Mesenteric fat pad (tissue), 1 donor: Measurements from ENCODE around the gene ATL3. TPM values are rescaled to one million over a fixed set of nuclear protein-coding genes. Genes with fewer than 3 reads are reported as not detected.
"Not testable (repeated sequence)": the region's sequence is repeated elsewhere in the genome, so short reads cannot be mapped to it uniquely, and the experiment has no call there.

ENCODE experiments used
- DNase-seq: peaks from one replicate; pipeline ENCODE4 v3.0.0-alpha.2; 2020; ENCODE audit warnings: low spot score
- total RNA-seq: library from RNA; stranded (reverse); fragmentation: NEBNext Ultra II Directional; extraction: Animal tissue kit (Norgen Biotek cat#: 25700); gene quantifications from one replicate; pipeline ENCODE4 v1.2.1, GENCODE V29; 2021
- donor health status: DM: yes; HTN: yes; CAD: no.

The ATL3 gene
- total RNA-seq, 1 donor from 2014 or later = 123 TPM

DNA sequence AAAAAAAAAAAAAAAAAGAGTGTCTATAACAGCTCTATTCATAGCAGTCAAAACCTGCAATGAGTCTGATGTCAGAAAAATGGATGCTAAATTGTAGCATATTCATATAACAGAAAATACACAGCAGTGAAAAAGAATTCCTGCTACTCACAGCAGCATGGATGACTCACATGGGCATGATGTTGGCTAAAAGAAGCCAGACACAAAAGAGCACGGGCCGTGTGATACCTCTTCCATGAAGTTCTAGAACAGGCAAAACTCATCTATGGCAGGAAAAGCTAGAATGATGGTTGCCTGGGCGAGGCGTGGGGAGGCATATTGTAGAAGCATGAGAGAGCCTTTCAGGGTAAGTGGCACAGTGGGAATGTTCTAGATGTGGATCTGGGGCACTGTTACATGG is 75.9 kb downstream of the ATL3 start:
- no peak for DNase-seq

DNA sequence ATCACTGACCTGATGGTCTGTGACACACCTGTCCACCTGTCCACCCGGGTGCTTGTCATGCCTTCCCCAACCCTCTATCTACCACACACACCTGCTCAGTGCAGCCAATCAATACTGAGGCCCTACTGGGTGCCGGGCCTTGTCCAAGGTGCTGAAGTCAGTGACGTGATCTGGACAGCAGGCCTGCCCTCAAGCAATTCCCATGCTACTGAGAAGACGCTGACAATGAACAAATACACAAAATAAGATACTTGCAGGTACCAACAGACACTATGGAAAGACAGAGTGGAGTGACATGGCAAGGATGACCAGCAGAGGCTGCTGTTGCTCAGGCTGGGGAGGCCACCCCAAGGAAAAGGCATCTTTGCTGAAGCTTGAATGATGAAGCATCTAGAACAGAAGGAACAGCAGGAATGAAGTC is 78.2 kb downstream of the ATL3 start:
- DNase-seq = no peak

DNA sequence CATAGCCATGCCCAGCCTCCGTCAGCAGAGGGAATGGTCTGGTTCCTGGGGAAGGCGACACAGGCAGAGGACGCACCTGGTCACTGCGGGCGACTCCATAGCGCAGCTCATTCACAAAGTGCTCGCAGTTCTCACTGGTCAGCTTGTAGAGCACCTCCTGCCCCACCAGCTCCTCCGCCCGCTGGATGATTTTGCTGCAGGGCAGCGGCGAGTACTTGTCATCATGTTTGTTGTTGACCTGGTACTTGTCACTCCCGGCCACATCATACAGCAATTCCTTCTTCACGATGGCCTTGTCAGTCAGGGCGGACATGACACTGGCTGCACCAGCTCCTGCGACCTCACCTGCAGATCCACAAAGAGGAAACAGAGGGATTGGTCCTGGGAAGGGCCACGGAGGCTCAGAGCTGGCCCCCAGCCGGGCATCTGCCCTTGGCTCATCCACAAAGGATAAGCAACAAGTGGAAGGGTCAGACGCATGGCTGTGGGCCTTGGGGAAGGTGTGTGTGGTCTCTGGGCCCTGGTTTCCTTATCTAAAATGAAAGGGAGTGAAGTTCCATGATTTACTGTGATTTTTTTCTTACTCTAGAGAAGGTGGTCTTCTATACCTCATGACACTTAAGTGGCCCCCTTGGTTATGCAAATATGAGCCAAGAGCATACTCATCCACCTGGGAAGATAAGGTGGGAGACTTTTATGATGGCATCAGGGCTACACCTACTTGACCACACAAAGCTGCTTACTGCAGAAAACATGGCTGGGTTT is 81.0 kb downstream of the ATL3 start:
- DNase-seq = peak; percentile 75

DNA sequence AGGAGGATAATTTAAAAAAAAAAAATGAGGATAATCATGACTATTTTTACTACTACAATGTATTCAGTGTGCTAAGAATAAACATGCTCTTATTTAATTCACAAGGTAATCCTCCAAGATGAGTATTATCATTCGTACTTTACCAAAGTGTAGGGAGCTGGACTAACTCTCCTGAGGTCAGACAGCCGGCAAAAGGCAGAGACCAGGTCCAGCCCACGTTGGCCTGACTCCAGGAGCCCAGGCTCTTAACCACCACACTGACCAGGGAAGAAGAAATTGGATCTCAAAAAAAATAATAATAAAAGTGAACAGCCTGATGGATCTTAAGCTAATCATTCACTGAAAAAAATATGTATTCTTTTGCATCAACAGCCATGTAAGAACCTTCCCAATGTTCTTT is 82.2 kb downstream of the ATL3 start:
- DNase-seq = no peak

DNA sequence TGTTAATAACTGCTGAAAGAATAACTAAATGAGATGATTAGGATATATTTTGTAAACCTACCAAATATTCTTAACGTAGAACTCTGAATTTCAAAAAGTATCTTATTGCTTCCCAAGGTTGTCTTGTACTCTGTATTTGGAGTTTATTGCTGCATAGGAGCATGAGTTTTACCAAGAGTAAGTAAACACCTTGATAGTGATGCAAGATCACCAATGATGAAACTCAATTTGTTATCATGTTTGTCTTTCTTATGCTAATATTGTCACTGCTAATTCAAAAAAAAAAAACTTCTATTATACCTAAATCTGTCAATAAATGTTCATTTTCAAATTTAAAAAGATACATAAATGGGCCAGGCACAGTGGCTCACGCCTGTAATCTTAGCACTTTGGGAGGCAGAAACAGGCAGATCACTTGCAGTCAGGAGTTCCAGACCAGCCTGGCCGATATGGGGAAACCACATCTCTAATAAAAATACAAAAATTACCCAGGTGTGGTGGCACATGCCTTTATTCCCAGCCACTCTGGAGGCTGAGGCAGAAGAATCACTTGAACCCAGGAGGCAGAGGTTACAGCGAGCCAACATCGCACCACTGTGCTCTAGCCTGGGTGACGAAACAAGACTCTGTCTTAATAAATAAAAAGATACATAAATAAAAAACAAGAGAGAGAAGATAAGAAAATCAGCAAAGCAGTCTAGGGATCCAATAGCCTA is 84.6 kb downstream of the ATL3 start:
- DNase-seq = peak; percentile 5

DNA sequence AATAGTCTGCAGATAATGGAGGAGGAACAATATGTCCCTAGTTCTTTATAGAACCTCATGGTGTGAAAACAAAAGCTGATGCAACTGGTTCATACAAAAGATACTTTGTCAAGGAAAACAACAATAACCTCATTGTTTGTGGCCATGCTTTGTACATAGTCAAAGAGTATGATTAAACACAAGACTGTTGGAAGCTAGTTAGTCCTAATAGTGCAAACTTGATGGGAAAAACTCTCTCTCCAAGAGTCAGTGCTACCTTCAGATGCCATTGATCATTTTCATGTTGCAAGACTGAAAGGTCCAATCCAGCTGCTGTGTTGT is 87.9 kb downstream of the ATL3 start:
- DNase-seq = no peak

DNA sequence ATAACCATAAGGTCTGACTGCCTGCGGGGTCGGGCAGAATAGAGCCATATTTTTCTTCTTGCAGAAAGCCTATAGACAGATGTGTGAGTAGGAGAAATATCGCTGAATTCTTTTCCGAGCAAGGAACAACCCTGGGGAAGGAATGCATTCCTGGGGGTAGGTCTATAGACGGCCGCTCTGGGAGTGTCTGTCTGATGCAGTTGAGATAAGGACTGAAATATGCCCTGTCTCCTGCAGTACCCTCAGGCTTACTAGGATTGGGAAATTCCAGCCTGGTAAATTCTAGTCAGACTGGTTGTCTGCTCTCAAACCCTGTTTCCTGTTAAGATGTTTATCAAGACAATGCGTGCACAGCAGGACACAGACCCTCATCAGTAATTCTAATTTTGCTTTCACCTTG is 90.0 kb downstream of the ATL3 start:
- peak; percentile 11 for DNase-seq

DNA sequence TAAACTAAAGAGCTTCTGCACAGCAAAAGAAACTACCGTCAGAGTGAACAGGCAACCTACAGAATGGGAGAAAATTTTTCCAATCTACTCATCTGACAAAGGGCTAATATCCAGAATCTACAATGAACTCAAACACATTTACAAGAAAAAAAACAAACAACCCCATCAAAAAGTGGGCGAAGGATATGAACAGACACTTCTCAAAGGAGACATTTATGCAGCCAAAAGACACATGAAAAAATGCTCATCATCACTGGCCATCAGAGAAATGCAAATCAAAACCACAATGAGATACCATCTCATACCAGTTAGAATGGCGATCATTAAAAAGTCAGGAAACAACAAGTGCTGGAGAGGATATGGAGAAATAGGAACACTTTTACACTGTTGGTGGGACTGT is 92.3 kb downstream of the ATL3 start:
- DNase-seq = not testable (repeated sequence)

DNA sequence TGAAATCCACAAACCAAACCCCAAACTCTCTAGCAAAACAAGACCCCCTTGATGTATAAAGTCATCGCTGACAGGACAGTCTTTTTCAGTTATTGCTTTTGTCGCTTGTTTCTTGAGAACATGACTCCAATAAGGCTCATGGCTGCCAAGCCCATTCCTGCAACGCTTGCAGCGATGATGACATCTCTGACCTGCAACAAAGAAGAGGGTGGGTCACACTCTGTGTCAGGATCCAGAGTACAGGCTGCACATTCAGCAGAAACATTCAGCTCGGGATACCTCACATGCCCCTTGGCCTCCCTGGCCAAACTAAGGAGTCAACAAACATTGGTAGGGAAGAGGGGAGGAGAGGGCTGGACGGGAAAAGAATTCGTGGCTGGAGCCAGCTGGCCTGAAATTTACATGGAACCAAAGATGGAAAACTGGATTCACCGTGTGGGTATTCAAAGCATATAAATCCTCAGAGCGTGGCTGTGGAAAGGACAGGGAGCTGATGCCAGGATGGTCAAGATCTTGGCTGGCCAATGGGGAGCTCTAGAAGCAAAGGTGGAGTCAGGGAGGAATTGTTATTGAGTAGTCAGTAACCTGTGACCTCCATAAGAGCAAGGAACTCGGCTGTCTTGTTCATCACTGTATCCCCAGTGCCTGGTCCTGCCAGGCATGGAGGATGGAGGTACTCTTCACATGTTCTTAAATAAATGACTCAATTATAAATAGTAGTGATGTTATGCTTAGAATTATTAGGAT is 96.1 kb downstream of the ATL3 start:
- DNase-seq = no peak

Other genes starting within 250 kb of the ATL3 start
- 39.8 TPM for gene PLAAT5, start 180.2 kb downstream of the ATL3 start, total RNA-seq
- gene LGALS12, start 165.3 kb downstream of the ATL3 start, total RNA-seq = 80.9 TPM
- gene PLAAT4, start 134.6 kb downstream of the ATL3 start, total RNA-seq = 13.0 TPM
- gene PLAAT2, start 108.0 kb downstream of the ATL3 start, total RNA-seq = 0.64 TPM
- 399 TPM for gene PLAAT3, start 56.9 kb downstream of the ATL3 start, total RNA-seq
- gene RTN3, start 10.1 kb upstream of the ATL3 start, total RNA-seq = 267 TPM
- 15.3 TPM for gene ZFTA, start 97.4 kb upstream of the ATL3 start, total RNA-seq
- gene SPINDOC, start 142.1 kb upstream of the ATL3 start, total RNA-seq = 16.2 TPM
- 32.2 TPM for gene MARK2, start 167.7 kb upstream of the ATL3 start, total RNA-seq
- gene RCOR2, start 245.8 kb upstream of the ATL3 start, total RNA-seq = 0.58 TPM